ENCODE data around the gene JMJD8. TPM values are rescaled to one million over a fixed set of nuclear protein-coding genes. Genes with fewer than 3 reads are reported as not detected.
A peak's percentile ranks its signal among the peaks of the same experiment; 100 is the strongest.

The JMJD8 gene
- total RNA-seq, 2 experiments from 2014 or later, result 30.5 to 37.1 TPM

DNA sequence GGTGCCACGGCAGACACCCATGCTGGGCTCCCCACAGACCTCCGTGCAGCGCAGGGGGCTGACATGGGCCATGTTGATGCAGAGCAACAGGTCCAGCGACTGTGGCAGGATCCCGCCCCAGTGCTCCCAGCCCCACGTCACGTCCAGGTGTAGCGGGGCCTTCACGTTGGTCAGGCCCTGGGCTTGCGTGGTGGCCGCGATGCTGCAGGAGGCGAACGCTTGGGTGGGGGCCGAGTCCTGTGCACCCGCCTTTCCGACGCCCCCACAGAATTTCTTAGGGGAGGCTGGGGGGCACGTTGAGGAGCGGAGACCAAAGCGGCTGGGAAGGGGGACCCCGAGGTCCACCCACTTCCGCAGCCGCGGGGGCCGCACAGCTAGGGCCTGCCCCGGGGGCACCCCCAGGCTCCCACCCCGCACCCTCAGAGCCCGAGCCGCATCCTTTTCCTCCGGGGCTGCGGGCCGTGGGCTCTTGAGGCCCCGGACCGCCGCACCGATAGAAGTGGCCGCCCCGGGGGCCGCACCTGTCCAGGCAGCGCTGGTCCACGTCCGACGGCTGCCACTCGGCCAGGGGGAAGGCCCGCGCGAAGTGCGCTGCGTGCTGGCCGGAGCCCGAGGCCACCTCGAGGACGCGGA, 48.4 kb downstream of the JMJD8 start:
- DNase-seq (no peak), ATAC-seq (peak; percentile 4)
- Mint-ChIP-seq H3K4me3 (peak overlapping the region; percentile 83), H3K9me3 (ENCODE audit: low read depth) (no peaks in the 10 kb centered on the region), H3K27ac (no peak overlapping the region), H3K36me3 (no peaks in the 10 kb centered on the region), H3K27me3 (no peaks in the 10 kb centered on the region), H3K4me1 (peaks cover 8% of the 10 kb centered on the region)
- CTCF ChIA-PET, result interaction anchor here (0.8 to 1.6 kb wide), 9 partner anchors 29 to 153 kb away, joined by 3 to 4 read pairs (median 3); partner anchors contain the start of genes ANTKMT, CAPN15, CHTF18 and RPUSD1

GRCh38 chr16:634996-635395, 49.1 kb downstream of the JMJD8 start:
- DNase-seq (no peak), ATAC-seq (no peak)
- H3K36me3 Mint-ChIP-seq, result no peaks in the 10 kb centered on the region
- H3K27me3 Mint-ChIP-seq, result no peaks in the 10 kb centered on the region
- CTCF ChIA-PET, result no interaction called here
- peaks cover 8% of the 10 kb centered on the region for H3K4me1 Mint-ChIP-seq
- H3K9me3 Mint-ChIP-seq (ENCODE audit: low read depth), result no peaks in the 10 kb centered on the region
- peak overlapping the region; percentile 83 for H3K4me3 Mint-ChIP-seq
- peak overlapping the region; percentile 40 for H3K27ac Mint-ChIP-seq

DNA sequence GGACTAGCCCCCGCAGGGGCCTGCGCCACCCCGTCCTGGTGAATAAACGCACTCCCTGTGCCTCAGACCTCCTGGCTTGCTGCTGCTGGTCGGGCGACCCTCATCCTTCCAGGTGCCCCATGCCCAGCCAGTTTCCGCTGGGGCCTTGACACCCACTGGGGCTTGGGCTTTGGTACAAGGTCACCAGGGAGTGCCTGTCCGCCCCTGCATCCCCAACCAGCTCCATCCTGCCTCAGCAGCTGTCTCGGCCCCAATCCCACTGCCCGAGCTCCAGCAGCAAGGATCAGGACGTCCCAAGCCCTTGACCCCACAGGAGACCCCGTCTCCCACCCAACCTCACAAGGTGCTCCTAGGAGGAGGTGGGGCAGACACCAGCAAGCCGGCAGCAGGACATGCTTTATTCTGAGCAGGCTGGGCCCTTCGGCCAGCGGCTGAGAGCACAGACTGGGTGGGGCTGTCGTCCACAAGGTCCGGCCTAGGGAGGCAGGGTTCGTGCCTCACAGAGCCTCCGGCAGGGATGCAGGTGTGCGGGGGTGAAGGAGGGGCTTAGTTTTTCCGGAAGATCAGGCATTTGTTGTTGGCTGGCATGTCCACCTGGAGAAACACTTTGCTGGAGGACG, 50.0 kb downstream of the JMJD8 start:
- Mint-ChIP-seq H3K9me3 (ENCODE audit: low read depth) (no peaks in the 10 kb centered on the region), H3K4me3 (peak overlapping the region; percentile 18), H3K27me3 (no peaks in the 10 kb centered on the region), H3K4me1 (peaks cover 8% of the 10 kb centered on the region), H3K27ac (no peak overlapping the region), H3K36me3 (no peaks in the 10 kb centered on the region)
- no peak for DNase-seq
- ATAC-seq, result no peak
- CTCF ChIA-PET, result no interaction called here

DNA sequence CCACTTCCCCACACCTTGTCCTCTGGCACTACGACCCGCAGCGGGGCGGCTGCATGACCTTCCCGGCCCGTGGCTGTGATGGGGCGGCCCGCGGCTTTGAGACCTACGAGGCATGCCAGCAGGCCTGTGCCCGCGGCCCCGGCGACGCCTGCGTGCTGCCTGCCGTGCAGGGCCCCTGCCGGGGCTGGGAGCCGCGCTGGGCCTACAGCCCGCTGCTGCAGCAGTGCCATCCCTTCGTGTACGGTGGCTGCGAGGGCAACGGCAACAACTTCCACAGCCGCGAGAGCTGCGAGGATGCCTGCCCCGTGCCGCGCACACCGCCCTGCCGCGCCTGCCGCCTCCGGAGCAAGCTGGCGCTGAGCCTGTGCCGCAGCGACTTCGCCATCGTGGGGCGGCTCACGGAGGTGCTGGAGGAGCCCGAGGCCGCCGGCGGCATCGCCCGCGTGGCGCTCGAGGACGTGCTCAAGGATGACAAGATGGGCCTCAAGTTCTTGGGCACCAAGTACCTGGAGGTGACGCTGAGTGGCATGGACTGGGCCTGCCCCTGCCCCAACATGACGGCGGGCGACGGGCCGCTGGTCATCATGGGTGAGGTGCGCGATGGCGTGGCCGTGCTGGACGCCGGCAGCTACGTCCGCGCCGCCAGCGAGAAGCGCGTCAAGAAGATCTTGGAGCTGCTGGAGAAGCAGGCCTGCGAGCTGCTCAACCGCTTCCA, 50.6 kb downstream of the JMJD8 start:
- no peak overlapping the region for H3K4me3 Mint-ChIP-seq
- no peaks in the 10 kb centered on the region for H3K27me3 Mint-ChIP-seq
- H3K9me3 Mint-ChIP-seq (ENCODE audit: low read depth), result no peaks in the 10 kb centered on the region
- no peaks in the 10 kb centered on the region for H3K36me3 Mint-ChIP-seq
- H3K4me1 Mint-ChIP-seq, result peaks cover 8% of the 10 kb centered on the region
- ATAC-seq (no peak), DNase-seq (no peak)
- no peak overlapping the region for H3K27ac Mint-ChIP-seq
- CTCF ChIA-PET, result no interaction called here

GRCh38 chr16:632486-633335, 51.4 kb downstream of the JMJD8 start:
- no peak for DNase-seq
- no peak for ATAC-seq
- no peaks in the 10 kb centered on the region for H3K36me3 Mint-ChIP-seq
- no peaks in the 10 kb centered on the region for H3K27me3 Mint-ChIP-seq
- CTCF ChIA-PET, result no interaction called here
- no peak overlapping the region for H3K27ac Mint-ChIP-seq
- no peaks in the 10 kb centered on the region for H3K9me3 Mint-ChIP-seq (ENCODE audit: low read depth)
- peaks cover 8% of the 10 kb centered on the region for H3K4me1 Mint-ChIP-seq
- H3K4me3 Mint-ChIP-seq, result no peak overlapping the region

- Mint-ChIP-seq H3K27me3 (no peaks in the 10 kb centered on the region), H3K36me3 (no peaks in the 10 kb centered on the region), H3K4me3 (no peak overlapping the region), H3K27ac (no peak overlapping the region), H3K9me3 (ENCODE audit: low read depth) (no peaks in the 10 kb centered on the region), H3K4me1 (peaks cover 4% of the 10 kb centered on the region)
- ATAC-seq, result no peak
- DNase-seq, result no peak
- CTCF ChIA-PET, result no interaction called here
Observed at GRCh38 chr16:631808-632358, 52.3 kb downstream of the JMJD8 start.

Other genes with a start within 250 kb of the JMJD8 start
- 100 to 1,000 TPM; 113 to 121 TPM for gene CAPN15, start 156.6 kb downstream of the JMJD8 start, total RNA-seq
- not detected for gene PRR35, start 123.9 kb downstream of the JMJD8 start, total RNA-seq
- 1 to 10 TPM in 1 of 2 experiments, under 1 TPM in 1; 0.94 to 1.2 TPM for gene NHLRC4, start 117.3 kb downstream of the JMJD8 start, total RNA-seq
- 10 to 100 TPM; 38.8 to 41.0 TPM for gene PIGQ, start 114.4 kb downstream of the JMJD8 start, total RNA-seq
- 10 to 100 TPM; 13.3 to 14.0 TPM for gene RAB40C, start 94.3 kb downstream of the JMJD8 start, total RNA-seq
- gene WFIKKN1, start 53.3 kb downstream of the JMJD8 start, total RNA-seq, result under 1 TPM; 0.12 to 0.23 TPM
- 10 to 100 TPM; 86.7 to 92.6 TPM for gene METTL26, start 48.0 kb downstream of the JMJD8 start, total RNA-seq
- gene MCRIP2, start 42.5 kb downstream of the JMJD8 start, total RNA-seq, result 10 to 100 TPM; 42.5 to 47.3 TPM
- gene WDR90, start 35.0 kb downstream of the JMJD8 start, total RNA-seq, result 100 to 1,000 TPM in 1 of 2 experiments, 10 to 100 TPM in 1; 74.7 to 108 TPM
- 100 to 1,000 TPM; 134 to 168 TPM for gene RHOT2, start 16.2 kb downstream of the JMJD8 start, total RNA-seq
- gene RHBDL1, start 8.7 kb downstream of the JMJD8 start, total RNA-seq, result under 1 TPM; 0.37 to 0.79 TPM
- gene STUB1, start 3.9 kb downstream of the JMJD8 start, total RNA-seq, result 10 to 100 TPM; 84.2 to 87.1 TPM
- gene WDR24, start 6.1 kb upstream of the JMJD8 start, total RNA-seq, result 10 to 100 TPM; 18.9 to 19.4 TPM
- 1 to 10 TPM; 4.2 to 7.5 TPM for gene FBXL16, start 21.5 kb upstream of the JMJD8 start, total RNA-seq
- gene METRN, start 30.8 kb upstream of the JMJD8 start, total RNA-seq, result 10 to 100 TPM in 1 of 2 experiments, 1 to 10 TPM in 1; 9.8 to 14.0 TPM
- gene ANTKMT, start 36.8 kb upstream of the JMJD8 start, total RNA-seq, result 10 to 100 TPM; 14.8 to 21.1 TPM
- gene CCDC78, start 42.1 kb upstream of the JMJD8 start, total RNA-seq, result 1 to 10 TPM; 2.5 to 2.9 TPM
- gene HAGHL, start 42.8 kb upstream of the JMJD8 start, total RNA-seq, result 10 to 100 TPM; 13.0 to 14.3 TPM
- gene CIAO3, start 56.7 kb upstream of the JMJD8 start, total RNA-seq, result 10 to 100 TPM; 34.8 to 37.0 TPM
- not detected for gene MSLN, start 76.4 kb upstream of the JMJD8 start, total RNA-seq
- 10 to 100 TPM; 27.8 to 38.0 TPM for gene RPUSD1, start 104.0 kb upstream of the JMJD8 start, total RNA-seq
- 100 to 1,000 TPM; 125 to 139 TPM for gene CHTF18, start 104.3 kb upstream of the JMJD8 start, total RNA-seq
- gene GNG13, start 116.4 kb upstream of the JMJD8 start, total RNA-seq, result not detected